WTC11 (cell line): ENCODE measurements around the gene AMPD3. TPM values are rescaled to one million over a fixed set of nuclear protein-coding genes. Genes with fewer than 3 reads are reported as not detected.

ENCODE experiments used
- ATAC-seq: fragments of 200-7000 bp; cut with Tn5 transposase; 2 replicates; pipeline ENCODE4 v1.10.0; 2021; ENCODE audit warnings: mild to moderate bottlenecking, moderate library complexity
- CTCF ChIA-PET: fragments of 300-600 bp; sonication (Branson Sonifier 250); formaldehyde crosslinking; loops from one replicate; lab custom pipeline; 2021; ENCODE audit warnings: antibody characterized with exemption; lab: Charles Lee
- POLR2A ChIA-PET: fragments of 350-600 bp; sonication (Branson Sonifier 250); formaldehyde crosslinking; loops from one replicate; lab custom pipeline; 2021; ENCODE audit warnings: antibody characterized with exemption; lab: Charles Lee
- DNase-seq: peaks from one replicate; pipeline ENCODE4 v3.0.0; 2021; ENCODE audit warnings: low spot score
- H3K27ac Mint-ChIP-seq: 2 replicates; pipeline ENCODE4 v1.8.0; 2021; ENCODE audit warnings: mixed read lengths
- H3K27me3 Mint-ChIP-seq: 2 replicates; pipeline ENCODE4 v1.8.0; 2021; ENCODE audit warnings: low read depth, mild to moderate bottlenecking, moderate library complexity, mixed read lengths
- H3K36me3 Mint-ChIP-seq: 2 replicates; pipeline ENCODE4 v1.8.0; 2021; ENCODE audit warnings: mixed read lengths
- H3K4me1 Mint-ChIP-seq: 2 replicates; pipeline ENCODE4 v1.8.0; 2022; ENCODE audit warnings: mixed read lengths
- H3K4me3 Mint-ChIP-seq: 2 replicates; pipeline ENCODE4 v1.8.0; 2021; ENCODE audit warnings: mild to moderate bottlenecking, moderate library complexity, mixed read lengths
- H3K9me3 Mint-ChIP-seq: 2 replicates; pipeline ENCODE4 v1.8.0; 2021; ENCODE audit warnings: mixed read lengths
- AFF4 ChIP-seq: sonication (generic); formaldehyde crosslinking; IDR thresholded peaks from 2 replicates; pipeline ENCODE4 v1.8.1; 2023; ENCODE audit warnings: mild to moderate bottlenecking, missing genetic modification reagents, borderline replicate concordance
- ATF3 ChIP-seq: sonication (generic); formaldehyde crosslinking; conservative IDR thresholded peaks from 2 replicates; pipeline ENCODE4 v1.8.1; 2022; ENCODE audit warnings: mild to moderate bottlenecking, missing genetic modification reagents
- ERG ChIP-seq: fragments of 250-450 bp; sonication (Bioruptor Pico); IDR thresholded peaks from 2 replicates; pipeline ENCODE4 v1.8.0; 2021; ENCODE audit warnings: mild to moderate bottlenecking
- FOXK1 ChIP-seq: sonication (generic); formaldehyde crosslinking; IDR thresholded peaks from 2 replicates; pipeline ENCODE4 v1.8.0; 2022; ENCODE audit warnings: mild to moderate bottlenecking, moderate library complexity, missing genetic modification reagents
- FOXP1 ChIP-seq: sonication (generic); formaldehyde crosslinking; IDR thresholded peaks from 2 replicates; pipeline ENCODE4 v1.8.0; 2022; ENCODE audit warnings: missing genetic modification reagents, mild to moderate bottlenecking, moderate library complexity, borderline replicate concordance
- FOXP4 ChIP-seq: sonication (generic); formaldehyde crosslinking; IDR thresholded peaks from 2 replicates; pipeline ENCODE4 v1.8.0; 2022; ENCODE audit warnings: mild to moderate bottlenecking, missing genetic modification reagents
- JUN ChIP-seq: sonication (generic); formaldehyde crosslinking; IDR thresholded peaks from 2 replicates; pipeline ENCODE4 v1.8.0; 2023; ENCODE audit warnings: mild to moderate bottlenecking, missing genetic modification reagents
- MAX ChIP-seq: sonication (generic); formaldehyde crosslinking; IDR thresholded peaks from 2 replicates; pipeline ENCODE4 v1.8.0; 2022; ENCODE audit warnings: mild to moderate bottlenecking, missing genetic modification reagents
- MYBL2 ChIP-seq: sonication (generic); formaldehyde crosslinking; IDR thresholded peaks from 2 replicates; pipeline ENCODE4 v1.8.1; 2023; ENCODE audit warnings: mild to moderate bottlenecking, moderate library complexity, missing genetic modification reagents
- NFATC4 ChIP-seq: fragments of 250-450 bp; sonication (Bioruptor Pico); IDR thresholded peaks from 2 replicates; pipeline ENCODE4 v1.9.0; 2021; ENCODE audit warnings: mild to moderate bottlenecking
- SMAD3 ChIP-seq: sonication (generic); formaldehyde crosslinking; IDR thresholded peaks from 2 replicates; pipeline ENCODE4 v1.8.0; 2022; ENCODE audit warnings: missing genetic modification reagents, mild to moderate bottlenecking, borderline replicate concordance
- SP1 ChIP-seq: sonication (generic); formaldehyde crosslinking; conservative IDR thresholded peaks from 2 replicates; pipeline ENCODE4 v1.8.1; 2022; ENCODE audit warnings: missing genetic modification reagents
- TP53 ChIP-seq: sonication (generic); formaldehyde crosslinking; IDR thresholded peaks from 2 replicates; pipeline ENCODE4 v1.8.1; 2023; ENCODE audit warnings: mild to moderate bottlenecking, missing genetic modification reagents
- USF1 ChIP-seq: sonication (generic); formaldehyde crosslinking; IDR thresholded peaks from 2 replicates; pipeline ENCODE4 v1.8.0; 2022; ENCODE audit warnings: mild to moderate bottlenecking, missing genetic modification reagents
- ZBTB43 ChIP-seq: sonication (generic); formaldehyde crosslinking; IDR thresholded peaks from 2 replicates; pipeline ENCODE4 v1.8.1; 2023; ENCODE audit warnings: mild to moderate bottlenecking, missing genetic modification reagents
- ZNF263 ChIP-seq: sonication (generic); formaldehyde crosslinking; IDR thresholded peaks from 2 replicates; pipeline ENCODE4 v1.8.1; 2022; ENCODE audit warnings: low read depth, mild to moderate bottlenecking, moderate library complexity, missing genetic modification reagents
- total RNA-seq: library from RNA; stranded (reverse); gene quantifications from 3 replicates; pipeline ENCODE4 v1.2.3, GENCODE V29; 2021

AMPD3 gene
- total RNA-seq, 1 experiment from 2014 or later = 6.4 TPM

- TF ChIP-seq ERG (CRISPR knock-in tag) = no peak
- no peak for TF ChIP-seq ZBTB43 (CRISPR knock-in tag)
- TF ChIP-seq FOXK1 = no peak
- TF ChIP-seq SP1 (CRISPR knock-in tag) = no peak
- no peak for TF ChIP-seq MAX (CRISPR knock-in tag)
- TF ChIP-seq TP53 (CRISPR knock-in tag) = no peak
- no peak for TF ChIP-seq ZNF263 (CRISPR knock-in tag)
- TF ChIP-seq MYBL2 (CRISPR knock-in tag) = no peak
- TF ChIP-seq NFATC4 (CRISPR knock-in tag) = no peak
These were observed 2.8 kb downstream of the AMPD3 start (continued) for GRCh38 chr11:10457901-10458300.

- peaks cover 30% of the 10 kb centered on the region for H3K4me1 Mint-ChIP-seq
- no peaks in the 10 kb centered on the region for H3K36me3 Mint-ChIP-seq
- no peak for DNase-seq
- no peak overlapping the region for H3K4me3 Mint-ChIP-seq
- ChIA-PET CTCF (interaction anchor here (1.4 to 1.5 kb wide), 2 partner anchors 81 to 195 kb away, joined by 3 to 4 read pairs; partner anchors contain the start of gene RNF141), POLR2A (interaction anchor here (0.5 kb wide), 1 partner anchor 12 kb away, joined by 3 read pairs; no protein-coding TSS in a partner anchor)
- peak overlapping the region; percentile 30; the same call in 1 of the 2 replicates for H3K27ac Mint-ChIP-seq
- no peaks in the 10 kb centered on the region for H3K9me3 Mint-ChIP-seq
- peaks cover 2% of the 10 kb centered on the region; the same call in 1 of the 2 replicates for H3K27me3 Mint-ChIP-seq
- no peak for ATAC-seq
- TF ChIP-seq SMAD3 (CRISPR knock-in tag) (no peak), FOXP1 (CRISPR knock-in tag) (no peak), FOXP4 (CRISPR knock-in tag) (no peak), JUN (no peak), AFF4 (CRISPR knock-in tag) (no peak), USF1 (CRISPR knock-in tag) (no peak), ATF3 (CRISPR knock-in tag) (no peak)
- TF ChIP-seq, all 79 proteins: peak for 0
These were observed 4.2 kb downstream of the AMPD3 start for GRCh38 chr11:10459029-10459970.
